Stimulated activated CD8-positive, alpha-beta memory T cell treated with anti-CD3 and anti-CD28 coated beads, Interleukin-4, amount 100 ng/mL, for 1 hour (primary cell): ENCODE data around the gene SPI1.

Experiments used
- DNase-seq, 2 donors: peaks; one replicate each; pipeline ENCODE4 v3.0.0-alpha.2; 2020; ENCODE audit warnings: low read depth in 2 of 2, low spot score in 1 of 2

The SPI1 gene

DNA sequence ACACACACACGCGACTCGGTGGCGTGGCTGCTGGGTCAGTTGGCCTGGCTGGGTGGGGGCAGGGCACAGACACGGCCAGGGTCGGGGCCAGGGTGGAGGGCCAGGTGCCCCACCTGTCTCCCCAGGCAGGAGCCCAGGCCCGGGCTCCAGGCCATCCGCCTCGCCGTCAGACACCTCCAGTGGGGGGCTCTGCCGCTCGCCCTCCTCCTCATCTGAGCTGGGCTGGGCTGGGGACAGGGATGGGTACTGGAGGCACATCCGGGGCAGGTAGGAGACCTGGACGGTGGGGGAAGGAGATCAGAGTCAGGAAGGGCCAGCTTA, 19.7 kb downstream of the SPI1 start:
- DNase-seq, result no peak

DNA sequence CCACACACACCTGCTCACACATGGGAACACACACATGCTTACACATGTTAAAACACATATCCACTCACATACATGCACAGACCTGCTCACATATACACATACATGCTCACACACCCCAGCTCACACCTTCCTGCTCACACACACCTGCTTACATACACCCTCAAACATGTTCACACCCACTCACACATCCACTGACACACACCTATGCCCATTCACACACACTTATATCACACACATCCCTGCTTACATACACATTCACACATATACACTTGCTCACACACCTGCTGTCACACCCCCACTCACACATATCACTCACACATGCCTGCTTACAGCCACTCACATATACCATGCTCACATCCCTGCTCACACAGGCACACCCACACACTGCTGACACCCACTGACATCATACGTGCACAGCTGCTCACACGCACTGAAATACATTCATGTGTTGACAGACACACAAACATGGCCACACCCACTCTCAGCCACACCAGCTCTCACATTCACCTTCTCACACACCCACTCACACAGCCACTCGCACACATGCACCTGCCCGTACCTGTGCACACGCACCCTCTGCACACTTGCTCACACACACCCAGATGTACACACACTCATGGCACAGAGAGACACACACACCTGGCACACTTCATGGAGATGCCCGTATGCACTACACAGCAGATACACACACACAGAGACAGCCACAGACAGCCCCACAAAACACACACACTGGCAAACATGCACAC, 20.2 kb downstream of the SPI1 start:
- no peak for DNase-seq

DNA sequence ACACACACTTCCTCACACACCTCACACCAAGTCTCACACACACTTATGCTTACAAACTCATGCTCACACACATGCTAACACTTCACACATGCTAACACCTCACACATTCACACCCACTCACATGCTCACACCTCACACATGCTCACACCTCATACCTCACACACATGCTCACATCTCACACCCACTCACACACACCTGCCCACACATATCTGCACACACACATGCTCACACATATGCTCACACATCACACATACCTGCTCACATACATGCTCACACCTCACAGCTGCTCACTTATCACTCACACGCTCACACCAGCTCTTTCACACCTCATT, 21.4 kb downstream of the SPI1 start:
- DNase-seq, result no peak

DNA sequence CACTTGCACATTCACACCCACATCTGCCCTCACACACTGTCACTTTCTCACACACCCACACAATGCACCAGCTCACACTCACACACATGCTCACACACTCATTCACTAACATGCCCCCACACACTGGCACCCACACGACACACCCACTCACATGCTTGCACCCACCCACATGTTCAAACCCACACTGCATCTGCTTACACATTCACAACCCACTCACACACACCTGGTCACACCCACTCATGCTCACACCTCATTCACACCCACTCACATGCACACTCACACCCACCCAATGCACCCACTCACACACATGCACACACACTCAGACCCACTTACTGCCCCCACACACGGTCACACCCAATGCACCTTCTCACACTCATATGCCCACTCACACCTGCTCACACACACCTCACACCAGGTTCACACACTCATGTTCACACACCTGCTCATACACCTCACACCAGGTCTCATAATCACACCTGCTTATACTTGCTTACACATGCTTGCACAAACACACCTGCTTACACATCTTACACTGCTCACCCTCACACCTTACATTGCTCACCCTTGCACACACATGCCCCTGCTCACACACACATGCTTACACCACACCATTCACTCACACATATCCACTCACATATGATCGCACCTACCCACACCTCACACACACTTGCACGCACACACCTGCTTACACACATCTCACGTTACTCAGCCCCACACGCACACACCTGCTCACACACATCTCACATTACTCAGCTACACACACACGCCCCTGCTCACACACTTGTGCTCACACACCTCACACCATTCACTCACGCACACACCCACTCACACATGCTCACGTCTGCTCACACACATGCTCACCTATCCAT, 22.0 kb downstream of the SPI1 start:
- DNase-seq, result no peak

DNA sequence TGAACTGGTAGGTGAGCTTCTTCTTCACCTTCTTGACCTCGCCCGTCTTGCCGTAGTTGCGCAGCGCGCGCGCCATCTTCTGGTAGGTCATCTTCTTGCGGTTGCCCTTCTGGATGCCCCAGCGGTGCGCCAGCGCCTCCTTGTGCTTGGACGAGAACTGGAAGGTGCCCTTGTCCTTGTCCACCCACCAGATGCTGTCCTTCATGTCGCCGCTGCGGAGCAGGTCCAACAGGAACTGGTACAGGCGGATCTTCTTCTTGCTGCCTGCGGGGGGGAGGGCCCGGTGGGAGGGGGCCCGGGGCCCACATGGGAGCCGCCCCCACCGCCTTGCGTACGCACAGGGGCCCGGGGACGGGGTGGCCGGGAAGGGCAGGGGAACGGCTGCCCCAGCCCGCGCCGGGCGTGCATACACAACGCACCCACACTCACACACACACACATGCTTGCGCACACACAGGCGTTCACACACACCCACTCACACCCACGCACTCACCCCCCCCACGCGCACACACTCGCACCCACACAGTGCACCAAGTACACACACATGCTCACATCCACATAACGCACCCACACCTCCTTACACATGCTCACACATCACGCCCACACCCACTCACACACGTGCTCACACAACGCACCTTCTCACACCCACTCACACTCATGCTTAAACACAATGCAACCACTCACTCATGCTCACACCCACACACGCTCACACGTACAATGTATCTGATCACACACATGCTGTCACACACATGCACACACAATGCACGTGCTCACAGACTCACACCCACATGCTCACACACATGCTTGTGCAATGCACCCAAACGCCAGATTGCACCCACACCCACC, 22.8 kb downstream of the SPI1 start:
- DNase-seq, result no peak

DNA sequence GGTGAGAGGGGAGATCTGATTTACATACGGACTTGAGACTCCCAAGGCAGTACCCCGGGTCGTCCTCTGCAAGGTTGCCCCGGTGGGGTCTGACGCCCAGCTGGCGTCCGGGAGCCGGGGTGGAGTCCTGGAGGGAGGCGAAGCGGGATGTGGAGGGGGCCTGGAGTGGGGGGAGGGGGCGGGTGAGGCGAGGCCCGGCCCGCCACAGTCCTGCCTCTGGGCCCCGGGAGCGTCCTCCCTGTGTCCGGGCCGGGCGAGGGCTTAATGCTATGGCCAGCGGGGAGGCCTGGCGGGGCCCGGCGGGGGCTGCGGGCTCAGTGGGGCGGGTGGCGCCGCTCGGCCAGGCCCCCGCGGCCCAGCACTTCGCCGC, 23.4 kb downstream of the SPI1 start:
- DNase-seq, result no peak

DNA sequence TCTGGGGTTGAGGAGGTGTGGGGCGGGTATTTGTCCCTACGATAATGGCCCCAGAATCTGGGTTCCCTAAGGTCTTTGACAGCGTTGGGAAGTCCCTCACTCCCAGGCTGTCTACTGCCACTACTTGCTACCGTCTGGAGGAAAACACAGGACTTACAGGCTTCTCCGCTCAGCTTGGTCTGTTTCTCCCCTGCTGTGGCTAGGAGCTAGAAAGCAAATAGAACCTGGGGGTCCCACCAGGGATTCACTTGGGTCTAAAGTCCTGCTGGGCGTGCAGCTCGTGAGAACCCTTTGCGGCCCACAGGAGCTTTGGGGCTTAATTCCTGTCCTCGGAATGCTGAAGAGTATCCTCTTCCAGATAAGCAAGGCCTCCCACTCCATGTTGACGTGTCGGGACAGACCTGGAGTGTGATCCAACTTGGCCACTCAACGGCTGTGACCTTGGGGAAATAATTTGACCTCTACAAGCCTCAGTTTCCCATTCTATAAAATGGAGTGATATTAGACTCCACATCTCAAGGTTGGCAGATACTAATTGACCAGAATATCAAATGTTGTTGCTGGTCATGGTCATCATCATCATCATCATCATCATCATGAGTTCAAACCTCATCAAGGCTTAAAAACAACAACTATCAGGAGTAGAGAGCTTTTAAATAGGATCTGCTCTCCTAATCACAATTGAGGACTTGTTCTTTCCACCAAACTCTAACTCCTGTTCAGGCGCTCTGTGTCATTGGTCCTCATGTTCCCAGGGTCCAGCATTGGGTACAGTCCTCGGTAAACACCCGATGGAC, 24.2 kb downstream of the SPI1 start:
- DNase-seq, result no peak

DNA sequence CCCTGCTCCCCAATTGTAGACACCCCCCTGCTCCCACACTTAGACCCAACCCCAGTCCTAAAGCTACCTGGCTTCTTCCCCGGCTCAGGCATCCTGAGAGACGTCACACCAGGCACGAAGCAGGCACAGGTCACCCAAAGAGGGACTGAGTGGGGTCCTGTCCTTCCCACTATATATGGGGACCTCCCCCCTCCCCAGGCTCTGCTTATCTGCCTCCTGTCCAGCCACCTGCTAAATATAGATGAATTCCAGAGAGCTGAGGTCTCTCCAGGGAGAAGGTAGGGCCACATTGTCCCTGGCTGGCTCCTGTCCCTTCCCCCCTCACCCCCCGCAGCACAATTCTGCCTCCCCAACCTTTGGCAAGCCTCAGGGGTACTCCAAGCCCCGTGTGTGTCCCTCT, 25.8 kb downstream of the SPI1 start, which contains the start of gene MYBPC3:
MYBPC3 (minus strand) TSS at position 147 of the 400 bp plus-strand sequence; CDS start at position 92, 55 bp downstream.
- no peak for DNase-seq

DNA sequence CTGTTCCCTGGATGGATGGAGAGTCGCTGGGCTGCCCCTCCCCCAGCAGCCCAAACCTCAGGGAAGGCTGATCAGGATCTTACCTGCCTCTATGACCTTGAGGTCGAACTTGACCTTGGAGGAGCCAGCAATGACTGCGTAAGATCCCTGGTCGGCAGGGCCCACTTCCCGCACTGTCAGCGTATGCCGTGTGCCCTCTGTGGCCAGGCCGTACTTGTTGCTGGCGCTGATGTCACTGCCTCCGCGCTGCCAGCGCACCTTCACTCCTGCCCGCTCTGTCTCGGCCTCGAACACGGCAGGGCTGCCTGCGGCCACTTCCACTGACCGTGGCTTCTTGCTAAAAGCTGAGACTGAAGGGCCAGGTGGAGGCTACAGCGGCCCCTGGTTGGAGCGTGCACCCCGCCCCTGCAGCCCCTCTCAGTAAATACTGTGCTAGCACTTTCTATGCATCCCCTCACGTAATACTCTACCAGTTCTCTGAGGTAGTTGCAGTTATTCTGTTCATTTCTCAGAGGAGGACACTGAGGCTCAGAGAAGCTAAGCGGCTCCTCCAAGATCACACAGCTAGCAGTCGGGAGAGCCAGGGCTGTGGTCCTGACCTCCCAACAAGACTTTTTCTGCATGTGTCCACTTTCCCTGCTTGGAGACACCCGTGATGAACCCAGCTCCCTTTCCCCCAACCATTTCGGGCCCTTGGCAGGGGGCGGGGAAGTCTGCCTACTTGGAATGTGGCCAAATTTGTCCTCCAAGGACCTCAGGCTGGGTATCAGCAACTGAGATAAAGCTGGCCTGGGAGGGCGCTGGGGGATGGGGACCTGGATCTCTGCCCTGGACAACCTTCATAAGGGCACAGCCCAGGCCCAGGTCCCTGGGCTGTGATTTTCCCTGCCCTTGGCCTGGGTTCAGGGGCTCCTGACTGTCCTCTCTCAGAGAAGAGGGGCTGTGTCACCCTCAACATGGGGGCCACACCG, 26.9 kb downstream of the SPI1 start:
- no peak for DNase-seq

DNA sequence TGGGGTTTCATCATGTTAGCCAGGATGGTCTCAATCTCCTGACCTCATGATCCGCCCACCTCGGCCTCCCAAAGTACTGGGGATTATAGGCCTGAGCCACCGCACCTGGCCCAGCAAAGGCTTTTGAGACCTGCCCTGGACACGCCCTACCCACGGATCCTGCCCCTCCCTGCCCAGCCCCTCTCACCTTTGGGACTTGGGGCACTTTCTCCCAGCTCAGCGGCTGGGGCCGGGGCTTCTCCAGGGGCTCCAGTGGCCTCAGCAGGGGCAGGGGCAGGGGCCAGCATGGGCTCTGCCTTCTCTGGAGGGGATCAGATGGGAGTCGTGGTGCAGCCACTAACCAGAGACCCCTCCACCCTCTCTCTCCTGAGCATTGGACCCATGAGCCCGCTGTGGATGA, 28.0 kb downstream of the SPI1 start:
- no peak for DNase-seq

DNA sequence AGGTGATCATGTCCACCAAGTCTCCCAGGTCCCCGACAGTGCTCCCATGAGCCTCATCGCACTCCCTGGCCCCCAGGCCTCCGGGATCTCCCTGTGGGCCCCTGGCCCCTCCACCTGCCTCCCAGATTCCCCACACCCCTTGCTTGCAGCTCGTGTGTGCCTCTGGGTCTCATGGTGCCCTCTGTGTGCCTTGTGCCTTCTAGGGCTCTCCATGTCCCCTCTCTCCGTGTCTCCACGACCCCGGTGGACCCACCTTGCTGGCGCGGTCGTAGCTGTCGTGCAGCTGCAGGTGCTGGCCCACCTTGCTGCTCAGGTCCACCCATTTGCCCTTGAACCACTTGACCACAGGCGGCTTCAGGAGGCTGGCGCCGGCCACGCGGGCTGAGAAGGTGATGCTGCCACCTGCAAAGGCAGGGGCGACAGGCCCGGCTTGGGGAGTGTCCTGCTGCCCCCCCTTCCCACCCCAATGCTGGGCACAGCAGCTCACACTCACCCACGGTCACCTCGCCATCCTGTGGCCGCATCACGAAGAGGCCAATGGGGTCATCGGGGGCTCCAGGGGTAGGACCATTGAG, 28.7 kb downstream of the SPI1 start:
- no peak for DNase-seq

DNA sequence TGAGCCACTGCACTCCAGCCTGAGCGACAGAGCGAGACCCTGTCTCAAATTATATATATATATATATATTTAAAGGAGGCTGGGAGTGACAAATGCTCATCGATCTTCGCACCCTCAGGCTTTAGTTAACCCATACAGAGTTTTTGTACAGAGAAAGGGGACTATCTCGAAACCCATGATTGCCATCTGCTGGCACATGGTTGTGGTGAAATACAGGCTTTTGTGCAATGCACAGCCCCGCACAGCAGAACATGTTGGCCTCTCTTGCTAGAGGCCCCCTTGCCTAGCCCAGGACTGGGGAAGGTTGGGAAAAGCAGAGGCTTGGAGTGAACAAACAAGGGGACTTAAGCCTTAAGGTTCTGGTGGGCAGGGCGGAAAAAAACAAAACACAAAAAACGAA, 29.5 kb downstream of the SPI1 start:
- DNase-seq, result no peak

DNA sequence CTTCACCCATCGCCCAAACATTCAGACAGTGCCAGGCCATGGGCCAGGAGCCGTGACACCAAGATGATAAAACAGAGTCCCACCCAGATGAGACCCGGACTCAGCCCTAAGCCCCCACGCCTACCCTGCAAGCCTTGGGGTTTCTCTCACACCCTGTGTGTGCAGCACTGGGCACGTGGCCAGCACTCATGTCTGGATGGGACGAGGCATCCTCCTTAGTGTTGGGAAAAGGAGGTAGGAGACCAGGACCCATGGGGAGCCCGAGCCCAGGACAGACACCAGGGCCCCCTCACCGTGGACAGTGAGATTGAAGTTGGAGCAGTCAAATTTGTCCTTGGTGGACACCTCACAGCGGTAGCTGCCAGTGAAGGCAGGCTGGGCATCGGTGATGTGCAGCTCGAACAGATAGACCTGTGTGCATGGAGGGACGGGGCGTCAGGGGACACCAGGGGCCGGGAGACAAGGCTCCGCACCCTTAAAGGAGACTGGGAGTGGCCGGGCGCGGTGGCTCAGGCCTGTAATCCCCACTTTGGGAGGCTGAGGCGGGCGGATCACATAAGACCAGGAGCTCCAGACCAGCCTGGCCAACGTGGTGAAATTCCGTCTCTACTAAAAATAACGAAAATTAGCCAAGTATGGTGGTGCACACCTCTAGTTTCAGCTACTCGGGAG, 30.1 kb downstream of the SPI1 start:
- no peak for DNase-seq

DNA sequence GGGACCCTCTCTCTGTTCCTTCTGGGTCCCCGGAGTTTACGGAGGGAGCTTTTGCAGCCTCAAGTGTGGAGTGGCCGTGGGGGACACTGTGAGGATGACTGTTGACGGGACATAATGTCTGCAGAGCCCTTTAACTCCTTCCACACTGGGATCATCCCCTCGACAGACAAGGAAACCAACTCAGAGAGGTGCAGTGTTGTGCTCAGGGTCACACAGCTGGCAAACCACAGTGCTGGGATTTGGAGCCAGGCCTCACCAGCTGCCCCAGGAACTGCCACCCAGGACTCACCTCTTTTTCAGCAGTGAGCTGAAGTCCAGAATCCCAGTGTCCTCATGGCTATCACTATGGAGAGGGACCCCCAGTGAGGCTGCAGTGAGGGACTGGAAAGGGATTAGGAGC, 31.2 kb downstream of the SPI1 start:
- no peak for DNase-seq

DNA sequence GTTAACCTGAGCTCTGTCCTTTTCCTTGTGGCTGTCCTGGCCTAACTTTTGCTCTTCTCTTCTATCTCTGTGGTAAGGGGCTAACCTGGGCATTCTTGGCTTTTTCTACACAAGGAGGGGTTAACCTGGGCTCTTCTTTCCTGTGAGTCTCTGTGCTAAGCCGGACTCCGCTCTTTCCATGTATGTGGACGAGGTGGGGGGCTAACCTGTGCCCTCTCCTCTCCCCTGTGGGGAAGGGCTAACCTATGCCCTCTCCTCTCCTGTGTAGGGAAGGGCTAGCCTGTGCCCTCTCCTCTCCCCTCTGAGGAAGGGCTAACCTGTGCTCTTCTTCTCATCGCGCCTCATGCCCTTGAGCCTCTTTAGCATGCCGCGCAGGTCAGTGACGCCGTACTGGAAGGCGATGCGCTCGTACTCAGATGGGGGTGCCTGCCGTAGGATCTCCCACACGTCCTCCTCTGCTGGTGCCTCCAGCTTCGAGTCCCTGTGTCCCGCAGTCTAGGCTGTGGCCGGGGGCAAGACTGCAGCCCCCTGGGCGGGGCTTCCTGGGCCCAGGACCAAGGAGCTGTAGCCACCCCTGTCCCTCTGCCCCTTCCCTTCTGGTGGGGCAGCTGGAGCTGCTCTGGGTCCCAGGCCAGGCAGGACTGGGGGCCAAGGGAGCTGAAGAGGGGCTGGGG, 32.3 kb downstream of the SPI1 start:
- no peak for DNase-seq

DNA sequence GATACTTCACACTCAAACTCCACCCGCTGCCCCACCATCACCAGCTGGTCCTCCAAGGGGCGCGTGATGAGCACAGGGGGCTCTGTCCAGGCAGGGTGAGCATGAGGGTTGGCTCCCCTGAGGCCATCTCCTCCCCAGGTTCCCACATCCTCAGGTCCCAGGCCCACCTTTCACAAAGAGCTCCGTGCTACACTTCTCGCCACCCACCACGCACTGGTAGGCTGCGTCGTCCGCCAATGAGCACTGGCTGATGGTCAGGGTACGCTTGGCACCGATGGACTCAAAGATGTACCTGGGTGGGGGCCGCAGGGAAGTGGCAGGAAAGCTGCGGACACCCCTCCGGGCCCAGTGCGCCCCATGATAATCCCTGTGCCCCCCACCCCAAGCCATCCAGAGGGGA, 35.5 kb downstream of the SPI1 start:
- no peak for DNase-seq

DNA sequence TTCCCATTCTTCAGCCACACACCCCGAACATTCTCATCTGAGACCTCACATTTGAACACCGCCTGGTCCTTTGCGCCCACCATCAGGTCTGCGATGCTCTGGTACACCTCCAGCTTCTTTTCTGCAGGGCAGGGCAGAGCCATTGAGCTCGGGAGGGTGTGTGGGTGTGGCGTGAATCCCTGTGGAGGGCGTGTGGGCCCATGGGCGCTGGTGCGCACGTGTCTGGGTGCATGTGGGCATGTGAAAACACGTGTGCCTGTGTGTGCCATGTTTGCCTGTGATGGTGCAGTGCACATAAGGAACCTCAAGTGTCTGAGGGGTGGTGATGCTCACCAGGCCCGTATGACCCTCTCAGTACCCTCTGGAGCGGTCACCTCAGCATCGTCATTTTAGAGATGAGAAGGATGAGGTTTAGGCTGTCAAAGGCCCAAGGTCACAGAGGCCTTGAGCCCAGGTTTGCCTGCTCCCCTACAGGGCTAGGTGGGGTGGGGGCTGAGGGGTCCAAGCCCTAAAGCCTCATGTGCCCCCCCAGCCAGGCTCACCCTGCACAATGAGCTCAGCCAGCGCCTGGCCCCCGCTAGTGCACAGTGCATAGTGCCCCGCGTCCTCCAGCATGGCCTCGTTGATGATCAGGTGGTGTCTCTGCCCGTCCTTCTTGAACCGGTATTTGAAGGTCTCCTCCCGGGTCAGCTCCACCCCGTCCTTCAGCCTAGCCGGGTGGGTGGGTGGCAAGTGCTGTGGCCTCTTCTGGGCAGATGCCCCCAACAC, 36.1 kb downstream of the SPI1 start:
- no peak for DNase-seq
